SK-MEL-5 (cell line): ENCODE measurements around the gene PLD3. TPM values are rescaled to one million over a fixed set of nuclear protein-coding genes. Genes with fewer than 3 reads are reported as not detected.

Experiments
- small RNA-seq, 2 experiments: library from RNA; depleted of rRNA; stranded (forward); fragments of <200 nt; gene quantifications; one replicate each; pipeline ENCODE3, GENCODE V24; 2014
- total RNA-seq: library from RNA; depleted of rRNA; stranded (reverse); fragments of >200 nt; shearing (Covaris generic); gene quantifications from 2 replicates; pipeline ENCODE4 v1.2.3, GENCODE V29; 2014; rRNA removed

The PLD3 gene
- total RNA-seq, 1 experiment from 2014 or later = 69.0 TPM

Small RNA genes within 50 kb of the gene (small RNA-seq; reads per million reads assigned to genes)
- 0 reads per million in 2 experiments for gene MIR6796
- gene RF00019 = 0 reads per million in 2 experiments
- gene RNU6-945P = 0 reads per million in 2 experiments

Other genes with a start within 250 kb of the PLD3 start
- 12.0 and 14.1 TPM in 2 replicates for gene MAP3K10, start 157.3 kb upstream of the PLD3 start, total RNA-seq
- not detected in 2 replicates for gene TTC9B, start 130.3 kb upstream of the PLD3 start, total RNA-seq
- 0.08 TPM in 1 of 2 replicates, not detected in the other for gene CCNP, start 122.0 kb upstream of the PLD3 start, total RNA-seq
- gene AKT2, start 63.4 kb upstream of the PLD3 start, total RNA-seq = 53.8 and 68.6 TPM in 2 replicates
- 3.4 and 4.1 TPM in 2 replicates for gene C19orf47, start 298 bp upstream of the PLD3 start, total RNA-seq
- 0.08 TPM in 1 of 2 replicates, not detected in the other for gene HIPK4, start 41.5 kb downstream of the PLD3 start, total RNA-seq
- 0.95 and 1.1 TPM in 2 replicates for gene PRX, start 64.7 kb downstream of the PLD3 start, total RNA-seq
- gene SERTAD1, start 77.3 kb downstream of the PLD3 start, total RNA-seq = 6.6 and 8.9 TPM in 2 replicates
- 10.8 and 12.8 TPM in 2 replicates for gene SERTAD3, start 95.6 kb downstream of the PLD3 start, total RNA-seq
- 104 and 110 TPM in 2 replicates for gene BLVRB, start 117.0 kb downstream of the PLD3 start, total RNA-seq
- gene SPTBN4, start 118.3 kb downstream of the PLD3 start, total RNA-seq = 0.32 and 0.53 TPM in 2 replicates
- 17.6 and 21.2 TPM in 2 replicates for gene SHKBP1, start 228.2 kb downstream of the PLD3 start, total RNA-seq